ENCODE results near the gene OR52K2.

OR52K2 gene

DNA sequence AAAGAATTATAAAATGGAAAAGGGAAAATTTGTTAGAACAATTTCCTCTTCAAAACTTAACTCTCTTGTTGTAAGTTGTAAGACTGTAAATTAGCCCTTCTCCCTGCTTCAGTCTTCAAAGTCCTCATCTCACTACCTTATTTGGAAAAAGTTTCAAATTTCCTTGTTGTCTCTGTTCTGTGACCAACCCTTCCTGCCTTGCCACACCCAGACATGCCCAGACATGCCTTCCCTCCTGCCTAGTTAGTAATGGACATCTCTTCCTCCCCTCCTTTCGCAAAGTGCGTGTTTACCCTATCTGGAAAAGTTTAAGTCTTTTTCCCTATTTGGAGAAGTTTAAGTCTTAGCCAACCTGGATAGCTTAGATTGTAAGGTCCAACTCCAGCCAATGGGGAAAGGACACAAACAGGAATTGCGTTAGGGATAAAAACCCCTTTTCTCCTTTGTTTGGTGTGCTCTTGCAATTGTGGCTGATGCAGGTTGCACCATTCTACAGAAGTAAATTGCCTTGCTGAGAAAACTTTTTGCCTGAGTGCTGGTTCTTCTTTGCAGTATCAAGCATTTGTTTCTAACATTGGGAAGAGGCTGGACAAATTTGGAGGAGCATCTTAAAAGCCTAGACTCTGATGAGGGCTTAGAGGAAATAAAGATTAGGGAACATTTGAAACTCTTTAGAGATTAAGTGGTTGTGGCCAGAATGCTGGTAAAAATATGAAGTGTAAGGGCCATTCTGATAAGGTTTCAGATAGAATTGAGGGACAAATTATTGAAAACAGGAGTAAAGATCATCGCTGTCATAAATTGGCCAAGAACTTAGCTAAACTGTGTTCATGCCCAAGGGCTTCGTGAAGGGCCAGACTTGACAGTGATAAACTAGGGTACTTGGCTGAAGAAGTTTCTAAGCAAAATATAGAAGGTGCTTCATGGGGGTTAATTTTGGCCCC, 15.4 kb downstream of the OR52K2 start:
- no peak overlapping the region for H3K4me3 ChIP-seq (ENCODE audit: low read depth, low read length)
- TF ChIP-seq CTCF (IDR thresholded peaks at IDR 0.05; ENCODE audit: borderline replicate concordance, insufficient read depth, low read depth, low read length) = no peak

DNA sequence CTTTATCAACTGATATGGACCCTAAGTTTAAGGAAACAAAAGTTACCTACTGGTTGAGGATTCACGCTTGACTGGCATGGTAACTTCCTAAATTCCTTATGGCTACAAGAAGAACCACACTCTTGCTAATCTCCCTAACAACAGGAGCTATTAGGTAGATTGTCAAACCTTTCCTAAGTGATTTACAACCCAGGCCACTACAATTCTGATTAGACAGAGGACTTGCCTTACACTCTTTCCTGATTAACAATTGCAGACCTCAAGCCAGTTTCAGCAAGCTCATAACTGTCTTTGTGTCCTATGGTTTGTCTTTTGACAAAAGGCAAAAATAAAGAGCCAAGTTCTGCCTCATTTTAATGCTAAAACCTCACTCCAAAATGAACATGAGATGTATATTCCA, 16.3 kb downstream of the OR52K2 start:
- H3K4me3 ChIP-seq (ENCODE audit: low read depth, low read length) = no peak overlapping the region
- TF ChIP-seq CTCF (IDR thresholded peaks at IDR 0.05; ENCODE audit: borderline replicate concordance, insufficient read depth, low read depth, low read length) = no peak

GRCh38 chr11:4466131-4466870, 17.2 kb downstream of the OR52K2 start:
- H3K4me3 ChIP-seq (ENCODE audit: low read depth, low read length) = no peak overlapping the region
- TF ChIP-seq CTCF (IDR thresholded peaks at IDR 0.05; ENCODE audit: borderline replicate concordance, insufficient read depth, low read depth, low read length) = no peak

DNA sequence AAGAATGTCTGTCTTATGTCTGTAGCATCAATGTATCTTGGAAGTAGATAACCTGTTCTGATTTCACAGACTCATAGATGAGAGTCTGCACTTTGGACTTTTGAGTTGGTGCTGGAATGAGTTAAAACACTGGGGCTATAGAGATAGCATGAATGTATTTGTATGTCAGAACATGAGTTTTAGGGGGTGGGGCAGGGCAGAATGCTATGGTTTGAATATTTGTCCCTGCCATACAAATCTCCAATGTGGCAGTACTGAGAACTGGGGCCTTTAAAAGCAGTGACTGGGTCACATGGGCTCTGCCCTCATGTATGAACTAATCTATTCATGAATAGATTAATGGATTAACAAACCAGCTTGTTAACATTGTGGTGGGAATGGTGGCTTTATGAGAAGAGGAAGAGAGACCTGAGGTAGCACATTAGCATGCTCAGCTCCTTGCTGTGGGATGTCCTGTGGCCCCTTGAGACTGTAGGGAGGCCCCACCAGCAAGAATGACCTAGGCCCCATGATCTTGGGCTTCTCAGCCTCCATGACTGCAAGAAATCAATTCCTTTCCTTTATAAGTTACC, 17.9 kb downstream of the OR52K2 start:
- TF ChIP-seq CTCF (IDR thresholded peaks at IDR 0.05; ENCODE audit: borderline replicate concordance, insufficient read depth, low read depth, low read length) = no peak
- no peak overlapping the region for H3K4me3 ChIP-seq (ENCODE audit: low read depth, low read length)

DNA sequence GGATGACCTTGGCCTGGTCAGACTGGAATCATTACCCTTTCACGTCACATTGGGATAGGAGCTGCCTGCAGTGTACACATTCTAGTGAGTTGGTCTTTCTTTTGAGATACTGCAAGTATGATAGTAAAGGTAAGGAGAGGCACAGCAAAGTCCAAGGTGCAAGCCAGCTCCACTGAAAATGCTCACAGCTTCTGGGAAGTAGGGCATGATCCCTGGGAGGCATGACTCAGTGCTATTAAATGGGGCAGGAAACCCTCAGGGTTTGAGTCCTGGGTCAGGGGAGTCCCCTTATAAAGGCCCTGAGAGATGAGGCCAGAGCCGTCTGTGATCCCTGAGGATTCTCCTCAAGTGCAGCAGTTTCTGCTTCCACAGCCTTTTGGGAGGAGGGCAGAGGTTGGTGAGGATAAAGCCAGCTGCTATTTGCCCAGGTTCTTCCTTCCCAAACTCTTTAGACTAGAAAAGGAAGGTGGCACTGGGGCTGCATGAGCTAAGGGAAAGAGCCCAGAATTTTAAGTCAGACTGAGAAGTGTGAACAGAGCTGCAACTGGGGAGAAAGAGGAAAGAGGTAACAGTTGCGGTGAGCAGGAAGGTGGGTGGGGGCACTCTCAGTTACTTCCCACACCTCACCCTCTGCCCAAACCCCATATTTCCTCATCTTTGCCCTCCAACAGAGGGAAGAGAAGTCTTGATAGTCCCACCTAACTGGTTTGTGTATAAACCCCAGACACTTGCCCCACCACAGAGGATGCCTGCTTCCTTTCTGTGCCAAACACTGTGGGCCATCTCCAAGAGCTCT, 18.9 kb downstream of the OR52K2 start:
- no peak for TF ChIP-seq CTCF (IDR thresholded peaks at IDR 0.05; ENCODE audit: borderline replicate concordance, insufficient read depth, low read depth, low read length)
- no peak overlapping the region for H3K4me3 ChIP-seq (ENCODE audit: low read depth, low read length)

DNA sequence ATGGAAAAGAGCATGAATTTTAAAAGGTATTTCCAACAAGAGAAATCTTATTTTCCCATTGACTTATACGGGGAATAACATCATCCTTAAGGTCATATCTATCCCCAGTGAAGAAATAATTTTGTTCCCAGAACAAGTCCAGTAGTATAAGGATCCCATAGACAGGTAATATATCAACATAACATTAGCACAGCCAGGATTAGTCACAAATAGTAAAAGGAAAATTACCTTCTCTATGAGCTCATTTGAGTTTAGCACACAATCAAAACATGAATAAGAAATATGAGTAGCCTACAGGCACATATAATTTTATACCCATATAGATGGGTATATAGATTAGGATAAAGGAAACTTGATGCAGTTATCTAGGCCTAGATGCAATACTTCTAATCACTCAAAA, 30.5 kb downstream of the OR52K2 start:
- no peak for TF ChIP-seq CTCF (IDR thresholded peaks at IDR 0.05; ENCODE audit: borderline replicate concordance, insufficient read depth, low read depth, low read length)
- H3K4me3 ChIP-seq (ENCODE audit: low read depth, low read length) = no peak overlapping the region
